AG09309 (cell line): ENCODE measurements around the gene ITGA4.

Source experiments
- DNase-seq: peaks from one replicate; pipeline ENCODE4 v3.0.0-alpha.2; 2010; ENCODE audit warnings: low read depth
- H3K4me3 ChIP-seq: 2 replicates; pipeline ENCODE4 v1.5.1; 2011; ENCODE audit warnings: mild to moderate bottlenecking, low read depth, low read length, moderate library complexity; ENCODE audit not compliant: control insufficient read depth
- CTCF ChIP-seq: IDR thresholded peaks from 2 replicates; pipeline ENCODE4 v1.5.1; 2011; ENCODE audit warnings: mild to moderate bottlenecking, low read depth, low read length, inconsistent platforms; ENCODE audit not compliant: insufficient read depth, control insufficient read depth; ENCODE audit errors: missing control alignments

ITGA4 gene

GRCh38 chr2:181576431-181576830 is 119.2 kb downstream of the ITGA4 start:
- TF ChIP-seq CTCF: no peak
- DNase-seq: no peak
- H3K4me3 ChIP-seq: no peak overlapping the region

GRCh38 chr2:181578829-181579228 is 121.6 kb downstream of the ITGA4 start:
- DNase-seq: no peak
- no peak overlapping the region for H3K4me3 ChIP-seq
- no peak for TF ChIP-seq CTCF

GRCh38 chr2:181581534-181581933 is 124.3 kb downstream of the ITGA4 start:
- no peak for DNase-seq
- no peak overlapping the region for H3K4me3 ChIP-seq
- no peak for TF ChIP-seq CTCF

GRCh38 chr2:181585732-181586131 is 128.5 kb downstream of the ITGA4 start:
- TF ChIP-seq CTCF: no peak
- H3K4me3 ChIP-seq: no peak overlapping the region

More at GRCh38 chr2:181585732-181586131, 128.5 kb downstream of the ITGA4 start:
- DNase-seq: no peak
